Left lung (tissue), 10 donors: ENCODE results near the gene RYR2. TPM values are rescaled to one million over a fixed set of nuclear protein-coding genes. Genes with fewer than 3 reads are reported as not detected.

ENCODE experiments used
- ATAC-seq: fragments of 200-7000 bp; cut with Tn5 transposase; one replicate; pipeline ENCODE4 v1.9.1; 2020; ENCODE audit warnings: moderate library complexity
- DNase-seq, 4 donors: peaks; one replicate each; pipeline ENCODE4 v3.0.0-alpha.2; 2013 to 2020
- H3K27ac ChIP-seq, 2 donors: fragments of 200-600 bp; sonication (generic) in 1 of 2; one replicate each; pipeline versions ENCODE4 v1.5.0 to v1.8.0; 2020 to 2021
- H3K27me3 ChIP-seq, 2 donors: fragments of 200-600 bp; sonication (generic) in 1 of 2; one replicate each; pipeline versions ENCODE4 v1.5.0 to v1.8.0; 2020 to 2021
- H3K36me3 ChIP-seq, 2 donors: fragments of 200-600 bp; sonication (generic) in 1 of 2; one replicate each; pipeline versions ENCODE4 v1.5.0 to v1.8.0; 2020 to 2021
- H3K4me1 ChIP-seq, 2 donors: fragments of 200-600 bp; one replicate each; pipeline ENCODE4 v1.8.0; 2021
- H3K4me3 ChIP-seq, 2 donors: fragments of 200-600 bp; sonication (generic) in 1 of 2; one replicate each; pipeline versions ENCODE4 v1.5.0 to v1.8.0; 2020 to 2021; ENCODE audit warnings: mild to moderate bottlenecking in 1 of 2
- H3K9me3 ChIP-seq, 2 donors: fragments of 200-600 bp; sonication (generic) in 1 of 2; one replicate each; pipeline versions ENCODE4 v1.5.0 to v1.8.0; 2020 to 2021
- CTCF ChIP-seq, 2 donors: fragments of 200-600 bp; sonication (generic) in 1 of 2; IDR thresholded peaks; one replicate each; pipeline versions ENCODE4 v1.5.0 to v1.8.0; 2021; ENCODE audit warnings: antibody characterized with exemption in 2 of 2
- intact Hi-C, 2 donors: fragments of 100-400 bp; cut with DNase I; formaldehyde crosslinking; loops; one replicate each; pipeline versions ENCODE4 v1.11.2 to v1.14.2; 2022
- polyA plus RNA-seq, 6 donors: library from polyadenylated mRNA; unstranded; fragments of 120-200 nt; gene quantifications; one replicate each; pipeline ENCODE4 v1.2.1, GENCODE V29; 2013; ENCODE audit not compliant: insufficient read length in 6 of 6
- total RNA-seq, 2 donors: library from RNA; stranded (reverse); fragmentation: NEBNext Ultra II Directional; extraction: Animal tissue kit (Norgen Biotek cat#: 25700); gene quantifications; one replicate each; pipeline ENCODE4 v1.2.1, GENCODE V29; 2021
- donor health status: DM: no; HTN: yes; CAD: no.
- donor health status: DM: no; HTN: no; CAD: no.

RYR2 gene
- total and polyA plus RNA-seq, 8 donors: 4.7 to 10.3 (median 7.6) TPM

GRCh38 chr1:237863234-237863633 is 821.2 kb downstream of the RYR2 start:
- no peak overlapping the region for H3K4me3 ChIP-seq
- H3K9me3 ChIP-seq: no peaks in the 10 kb centered on the region
- H3K27ac ChIP-seq: no peak overlapping the region
- H3K4me1 ChIP-seq: no peaks in the 10 kb centered on the region
- intact Hi-C loops: no loop called here
- TF ChIP-seq CTCF (IDR thresholded peaks at IDR 0.05): no peak
- H3K27me3 ChIP-seq: no peaks in the 10 kb centered on the region
- DNase-seq: no peak
- ATAC-seq: no peak
- no peaks in the 10 kb centered on the region for H3K36me3 ChIP-seq

GRCh38 chr1:237864338-237865244 is 822.6 kb downstream of the RYR2 start:
- Histone ChIP-seq H3K27me3 (no peaks in the 10 kb centered on the region), H3K36me3 (no peaks in the 10 kb centered on the region), H3K4me3 (no peak overlapping the region), H3K27ac (no peak overlapping the region), H3K4me1 (no peaks in the 10 kb centered on the region), H3K9me3 (no peaks in the 10 kb centered on the region)
- TF ChIP-seq CTCF (IDR thresholded peaks at IDR 0.05): peak; percentile 61 to 80
- ATAC-seq (peak; percentile 98), DNase-seq (peak; percentile 23 to 86 (median 62))
- intact Hi-C loops: no loop called here

- Histone ChIP-seq H3K27me3 (no peaks in the 10 kb centered on the region), H3K4me1 (no peaks in the 10 kb centered on the region), H3K27ac (no peak overlapping the region), H3K9me3 (no peaks in the 10 kb centered on the region), H3K36me3 (no peaks in the 10 kb centered on the region), H3K4me3 (no peak overlapping the region)
- intact Hi-C loops: no loop called here
- no peak for TF ChIP-seq CTCF (IDR thresholded peaks at IDR 0.05)
- ATAC-seq (no peak), DNase-seq (no peak)
These were observed 825.5 kb downstream of the RYR2 start for GRCh38 chr1:237867380-237867888.

GRCh38 chr1:237868817-237869600 is 827.0 kb downstream of the RYR2 start:
- no peak for TF ChIP-seq CTCF (IDR thresholded peaks at IDR 0.05)
- no peak overlapping the region for H3K4me3 ChIP-seq
- no peaks in the 10 kb centered on the region for H3K36me3 ChIP-seq
- no peak for DNase-seq
- no peaks in the 10 kb centered on the region for H3K27me3 ChIP-seq
- H3K4me1 ChIP-seq: no peaks in the 10 kb centered on the region
- ATAC-seq: no peak
- intact Hi-C loops: no loop called here
- no peaks in the 10 kb centered on the region for H3K9me3 ChIP-seq
- H3K27ac ChIP-seq: no peak overlapping the region
